HG03457 (cell line): ENCODE results near the gene TGM2.

ENCODE experiments used
- ATAC-seq: cut with Tn5 transposase; IDR thresholded peaks from one replicate; pipeline ENCODE4 v1.9.1; 2021; ENCODE audit warnings: moderate number of reproducible peaks; ENCODE audit not compliant: unreplicated experiment

TGM2 gene

GRCh38 chr20:38162878-38163875 lies 1.9 kb downstream of the TGM2 start:
- no peak for ATAC-seq

- ATAC-seq, result no peak
Measured at GRCh38 chr20:38162149-38162548, 2.9 kb downstream of the TGM2 start.

- no peak for ATAC-seq
Measured at GRCh38 chr20:38161412-38161774, 3.7 kb downstream of the TGM2 start.

GRCh38 chr20:38159957-38160756 lies 4.9 kb downstream of the TGM2 start:
- ATAC-seq, result no peak

- no peak for ATAC-seq
Measured at GRCh38 chr20:38159566-38159956, 5.5 kb downstream of the TGM2 start.

GRCh38 chr20:38158701-38159351 lies 6.2 kb downstream of the TGM2 start:
- no peak for ATAC-seq

GRCh38 chr20:38157635-38158495 lies 7.2 kb downstream of the TGM2 start:
- ATAC-seq, result no peak

GRCh38 chr20:38156888-38157634 lies 8.0 kb downstream of the TGM2 start:
- no peak for ATAC-seq

GRCh38 chr20:38156280-38156679 lies 8.8 kb downstream of the TGM2 start:
- no peak for ATAC-seq

- ATAC-seq, result no peak
Measured at GRCh38 chr20:38155811-38156210, 9.3 kb downstream of the TGM2 start.

- ATAC-seq, result no peak
Measured at GRCh38 chr20:38153401-38153800, 11.7 kb downstream of the TGM2 start.

GRCh38 chr20:38152621-38153221 lies 12.3 kb downstream of the TGM2 start:
- ATAC-seq, result no peak

GRCh38 chr20:38152175-38152620 lies 12.9 kb downstream of the TGM2 start:
- no peak for ATAC-seq

GRCh38 chr20:38151455-38151854 lies 13.6 kb downstream of the TGM2 start:
- ATAC-seq, result no peak

- ATAC-seq, result no peak
Measured at GRCh38 chr20:38150335-38151170, 14.5 kb downstream of the TGM2 start.

- no peak for ATAC-seq
Measured at GRCh38 chr20:38148328-38149102, 16.6 kb downstream of the TGM2 start.

- ATAC-seq, result no peak
Measured at GRCh38 chr20:38147751-38148150, 17.3 kb downstream of the TGM2 start.

- ATAC-seq, result no peak
Measured at GRCh38 chr20:38147163-38147562, 17.9 kb downstream of the TGM2 start.
